NT2/D1 (cell line): Measurements from ENCODE around the gene COQ10A.

ENCODE experiments used
- YY1 ChIP-seq: IDR thresholded peaks from 2 replicates; pipeline ENCODE4 v1.6.1; 2011; ENCODE audit not compliant: insufficient read length, insufficient read depth
- ZNF274 ChIP-seq: IDR thresholded peaks from 2 replicates; pipeline ENCODE4 v1.6.1; 2011; ENCODE audit warnings: mild to moderate bottlenecking, low read depth, low read length

DNA sequence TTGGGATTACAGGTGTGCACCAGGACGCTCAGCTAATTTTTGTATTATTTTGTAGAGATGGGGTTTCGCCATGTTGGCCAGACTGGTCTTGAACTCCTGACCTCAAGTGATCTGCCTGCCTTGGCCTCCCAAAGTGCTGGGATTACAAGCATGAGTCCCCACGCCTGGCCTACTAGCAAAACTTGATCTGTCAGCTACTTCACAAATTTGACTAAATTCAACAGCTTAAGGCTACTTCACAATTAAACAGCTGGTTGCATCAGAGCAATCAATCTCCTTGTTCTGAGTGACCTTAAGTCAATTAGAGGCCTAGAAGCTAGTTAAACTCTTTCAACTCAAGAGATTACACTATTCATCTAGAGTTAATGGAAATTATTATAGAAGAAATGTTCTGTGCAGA lies 12.2 kb downstream of the COQ10A start:
- TF ChIP-seq ZNF274 (no peak), YY1 (no peak)
